ENCODE measurements around the gene LCN1.

LCN1 gene

DNA sequence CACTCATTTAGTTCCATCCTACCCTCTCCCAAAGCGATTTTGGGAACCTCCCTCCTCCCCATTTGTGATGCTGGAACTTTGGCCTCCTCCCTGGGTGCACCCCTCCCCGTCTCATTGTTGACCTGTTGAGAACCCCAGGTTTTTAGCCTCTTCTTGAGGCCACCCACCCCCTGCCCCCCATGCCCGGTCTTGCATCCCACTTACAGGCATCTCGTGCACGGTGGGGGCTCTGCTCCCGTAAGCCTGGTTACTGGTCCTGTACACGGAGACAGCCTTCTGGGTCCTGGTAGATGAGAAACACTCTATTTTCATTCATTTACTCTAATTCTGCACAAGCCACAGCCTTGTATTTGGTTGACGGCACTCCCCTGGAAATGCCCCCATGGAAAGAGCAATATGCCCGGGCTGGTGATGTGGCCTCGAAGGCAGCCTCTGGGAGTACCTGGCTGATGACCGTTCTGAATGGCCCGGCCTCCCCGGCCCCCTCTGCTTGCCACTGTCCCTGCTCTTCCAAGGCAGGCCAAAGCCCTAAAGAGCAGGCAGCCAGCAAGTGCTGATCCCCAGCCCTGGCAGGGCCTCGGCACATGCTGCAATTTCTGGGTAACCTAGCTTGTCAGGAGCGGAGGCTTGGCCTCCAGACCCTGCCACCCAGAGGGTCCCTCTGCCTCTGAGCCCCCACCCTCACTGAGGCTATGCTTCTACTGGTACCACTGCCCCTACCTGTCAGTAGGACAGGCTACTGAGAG is 22.7 kb upstream of the LCN1 start:
- TF ChIP-seq, protein P1, sequence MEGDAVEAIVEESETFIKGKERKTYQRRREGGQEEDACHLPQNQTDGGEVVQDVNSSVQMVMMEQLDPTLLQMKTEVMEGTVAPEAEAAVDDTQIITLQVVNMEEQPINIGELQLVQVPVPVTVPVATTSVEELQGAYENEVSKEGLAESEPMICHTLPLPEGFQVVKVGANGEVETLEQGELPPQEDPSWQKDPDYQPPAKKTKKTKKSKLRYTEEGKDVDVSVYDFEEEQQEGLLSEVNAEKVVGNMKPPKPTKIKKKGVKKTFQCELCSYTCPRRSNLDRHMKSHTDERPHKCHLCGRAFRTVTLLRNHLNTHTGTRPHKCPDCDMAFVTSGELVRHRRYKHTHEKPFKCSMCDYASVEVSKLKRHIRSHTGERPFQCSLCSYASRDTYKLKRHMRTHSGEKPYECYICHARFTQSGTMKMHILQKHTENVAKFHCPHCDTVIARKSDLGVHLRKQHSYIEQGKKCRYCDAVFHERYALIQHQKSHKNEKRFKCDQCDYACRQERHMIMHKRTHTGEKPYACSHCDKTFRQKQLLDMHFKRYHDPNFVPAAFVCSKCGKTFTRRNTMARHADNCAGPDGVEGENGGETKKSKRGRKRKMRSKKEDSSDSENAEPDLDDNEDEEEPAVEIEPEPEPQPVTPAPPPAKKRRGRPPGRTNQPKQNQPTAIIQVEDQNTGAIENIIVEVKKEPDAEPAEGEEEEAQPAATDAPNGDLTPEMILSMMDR (IDR thresholded peaks at IDR 0.05): no peak
- Histone ChIP-seq H3K27ac (no peak overlapping the region), H3K4me3 (no peak overlapping the region)
- no peak for DNase-seq (ENCODE audit: low spot score)

DNA sequence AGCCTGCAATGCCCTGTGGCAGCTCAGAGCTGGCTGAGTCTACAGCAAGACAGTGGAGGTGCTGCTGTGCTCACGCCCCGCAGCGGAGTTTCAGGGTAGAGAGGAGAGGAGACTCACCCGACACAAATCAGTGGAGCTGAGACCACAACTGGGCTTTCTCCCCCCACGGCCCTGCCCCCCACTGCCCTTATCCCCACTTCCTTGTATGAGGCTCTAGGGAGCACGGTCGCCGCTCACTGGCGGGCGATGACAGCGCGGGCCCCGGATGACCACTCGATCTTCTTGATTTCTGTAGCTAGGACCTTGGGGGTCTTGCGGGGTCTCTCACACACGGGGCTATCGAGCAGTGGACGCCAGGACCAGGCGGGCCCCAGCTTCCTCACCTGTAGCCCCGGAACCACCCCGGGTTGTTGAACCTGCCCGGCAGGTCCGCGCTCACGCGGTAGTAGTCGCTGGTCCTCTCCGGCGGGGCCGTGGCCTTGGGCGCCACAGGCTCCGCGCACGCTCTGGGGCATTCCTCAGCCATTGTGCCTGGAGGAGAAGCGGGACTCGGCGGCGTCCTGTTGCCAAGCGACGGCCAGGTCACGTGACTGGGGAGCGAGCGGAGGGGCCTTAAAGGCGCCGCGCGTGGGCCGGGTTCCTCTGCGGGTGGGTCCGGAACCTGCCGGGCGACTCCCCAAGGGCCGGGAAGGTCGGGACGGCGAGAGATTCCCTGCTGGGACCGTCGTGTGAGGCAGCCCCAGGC is 21.7 kb upstream of the LCN1 start:
- peak; percentile 95 for DNase-seq (ENCODE audit: low spot score)
- peak overlapping the region; percentile 67 to 80 for H3K27ac ChIP-seq
- TF ChIP-seq, protein P1 (IDR thresholded peaks at IDR 0.05): no peak
- peak overlapping the region; percentile 90 for H3K4me3 ChIP-seq

DNA sequence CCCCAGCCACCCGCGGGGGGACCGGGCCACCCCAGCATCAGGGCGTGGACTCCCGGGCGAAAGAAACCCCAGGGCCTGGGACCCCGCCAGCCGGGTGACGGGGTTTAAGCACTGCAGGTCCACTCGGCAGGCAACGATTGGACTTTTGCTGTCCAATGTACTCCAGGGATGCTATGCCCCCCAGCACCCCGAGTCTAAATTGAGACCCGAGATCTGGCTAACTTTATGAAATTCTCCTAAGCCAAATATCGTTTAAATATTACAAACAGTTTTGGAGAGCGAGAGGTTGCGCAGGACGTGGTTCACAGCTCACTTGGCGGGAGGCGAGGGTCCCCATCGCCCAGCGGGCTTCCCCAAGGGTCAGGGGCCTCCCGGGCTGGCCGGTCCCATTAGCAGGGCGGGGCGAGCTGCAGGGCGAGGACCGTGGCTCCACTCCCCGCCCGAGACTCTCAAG is 21.1 kb upstream of the LCN1 start:
- no peak for DNase-seq (ENCODE audit: low spot score)

DNA sequence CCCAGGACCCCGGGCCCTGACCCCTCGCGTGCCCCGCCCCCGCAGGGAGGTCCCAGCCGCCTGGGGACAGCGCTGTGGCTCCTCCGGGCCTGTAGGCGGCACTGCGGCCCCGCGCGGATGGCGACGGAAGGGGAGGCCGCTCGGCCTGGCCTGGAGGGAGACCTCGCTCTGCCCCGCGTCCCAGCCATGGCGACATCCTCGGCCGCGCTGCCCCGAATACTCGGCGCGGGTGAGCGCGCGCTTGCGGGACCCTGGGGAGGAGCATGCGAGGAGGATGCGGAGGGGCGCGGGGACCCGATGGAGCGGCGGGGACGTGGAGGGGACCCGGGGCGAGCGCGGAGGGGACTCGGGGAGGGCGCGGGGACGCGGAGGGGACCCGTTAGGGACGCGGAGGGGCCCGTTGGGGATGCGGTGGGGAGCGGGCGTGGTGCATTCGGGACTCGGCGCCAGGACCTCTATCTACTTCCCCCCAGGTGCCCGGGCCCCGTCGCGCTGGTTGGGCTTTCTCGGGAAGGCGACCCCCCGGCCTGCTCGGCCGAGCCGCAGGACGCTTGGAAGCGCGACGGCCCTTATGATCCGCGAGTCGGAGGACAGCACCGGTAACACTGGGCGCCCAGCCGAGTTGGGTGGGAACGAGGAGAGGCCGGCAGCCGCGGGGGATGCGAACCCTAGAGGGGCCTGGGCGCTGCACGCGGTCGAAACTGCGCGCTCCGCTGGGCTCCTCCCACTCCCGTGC is 20.5 kb upstream of the LCN1 start, which contains the start of gene MRPS2:
MRPS2 (plus strand) TSS at position 158 of the 736 bp plus-strand sequence; CDS start at position 187, 29 bp downstream.
- DNase-seq (ENCODE audit: low spot score): peak; percentile 89
- TF ChIP-seq, protein P1 (IDR thresholded peaks at IDR 0.05): peak; percentile 83
- H3K4me3 ChIP-seq: peak within 1 kb of the TSS; percentile 90
- peak within 1 kb of the TSS; percentile 67 to 80 for H3K27ac ChIP-seq

More for the DNA sequence above, 21.1 kb upstream of the LCN1 start:
- TF ChIP-seq, protein P1 (IDR thresholded peaks at IDR 0.05): no peak
- peak overlapping the region; percentile 90 for H3K4me3 ChIP-seq
- peak overlapping the region; percentile 67 to 80 for H3K27ac ChIP-seq

DNA sequence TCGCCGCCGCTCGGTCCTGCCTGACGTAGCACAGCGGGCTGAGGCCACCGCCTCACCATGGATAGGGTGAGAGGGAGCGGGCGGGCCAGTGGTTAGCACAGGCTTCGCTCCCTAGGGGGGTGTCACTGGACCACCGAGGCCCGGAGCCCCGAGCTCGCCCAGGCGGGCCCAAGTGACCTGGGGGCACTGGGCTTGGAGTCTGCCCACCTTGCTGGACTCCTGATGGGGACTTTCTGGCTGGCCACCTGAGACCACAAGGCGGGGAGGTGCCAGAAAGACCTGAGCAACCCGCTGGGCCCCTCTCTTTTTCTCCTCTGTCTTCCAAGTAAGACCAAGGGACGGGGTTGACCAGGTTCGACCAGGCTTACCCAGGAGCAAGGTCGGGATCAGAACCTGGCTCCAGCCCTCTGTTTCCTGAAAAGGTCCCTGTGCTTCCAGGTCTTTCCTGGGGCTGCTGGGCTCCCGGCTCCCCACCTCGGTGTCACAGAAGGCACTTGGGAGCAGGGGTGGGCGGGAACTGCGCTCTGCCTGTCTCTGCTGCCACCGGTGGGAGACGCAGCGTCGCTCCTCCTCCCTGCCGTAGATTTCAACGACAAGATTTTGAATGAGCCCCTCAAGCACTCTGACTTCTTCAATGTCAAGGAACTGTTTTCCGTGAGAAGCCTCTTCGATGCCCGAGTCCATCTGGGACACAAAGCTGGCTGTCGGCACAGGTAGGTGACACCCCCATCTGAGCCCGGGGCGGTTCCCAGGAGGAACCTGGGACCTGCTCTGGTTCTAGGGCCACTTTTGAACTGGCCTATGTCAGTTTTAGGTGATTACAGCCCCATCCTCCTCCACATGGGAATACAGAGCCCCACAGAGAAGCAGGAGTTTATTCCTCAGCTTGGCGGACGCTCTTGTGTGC is 19.7 kb upstream of the LCN1 start:
- H3K27ac ChIP-seq: peak overlapping the region in 1 of 2 donors; percentile 80
- DNase-seq (ENCODE audit: low spot score): no peak
- H3K4me3 ChIP-seq: peak overlapping the region; percentile 90
- TF ChIP-seq, protein P1 (IDR thresholded peaks at IDR 0.05): no peak

Measured in coronary artery (tissue), 2 donors.